Liver (tissue), 9 donors: ENCODE results near the gene ADGRL4. TPM values are rescaled to one million over a fixed set of nuclear protein-coding genes. Genes with fewer than 3 reads are reported as not detected.

Experiments used
- DNase-seq: peaks from one replicate; pipeline ENCODE4 v3.0.0-alpha.2; 2017; ENCODE audit warnings: low spot score
- H3K27ac ChIP-seq, 2 donors: one replicate each; pipeline ENCODE4 v1.7.0; 2013; ENCODE audit warnings: inconsistent platforms in 2 of 2, low read length in 2 of 2, control low read depth in 1 of 2, low read depth in 1 of 2, mild to moderate bottlenecking in 1 of 2
- H3K27me3 ChIP-seq, 4 donors: one replicate each; pipeline versions ENCODE4 v1.6.1 to v1.7.0; 2013; ENCODE audit warnings: low read length in 3 of 4, inconsistent platforms in 1 of 4, mild to moderate bottlenecking in 1 of 4, moderate library complexity in 1 of 4; ENCODE audit not compliant: control insufficient read depth in 4 of 4, insufficient read depth in 4 of 4
- H3K36me3 ChIP-seq, 4 donors: one replicate each; pipeline versions ENCODE4 v1.6.1 to v1.7.0; 2013; ENCODE audit warnings: low read length in 3 of 4, mild to moderate bottlenecking in 3 of 4, low read depth in 1 of 4, moderate library complexity in 1 of 4; ENCODE audit not compliant: control insufficient read depth in 4 of 4, insufficient read depth in 3 of 4
- H3K4me1 ChIP-seq, 4 donors: one replicate each; pipeline versions ENCODE4 v1.6.1 to v1.7.0; 2013; ENCODE audit warnings: low read length in 3 of 4, mild to moderate bottlenecking in 3 of 4, moderate library complexity in 1 of 4; ENCODE audit not compliant: control insufficient read depth in 4 of 4, insufficient read depth in 4 of 4
- H3K4me3 ChIP-seq, 3 donors: one replicate each; pipeline versions ENCODE4 v1.6.1 to v1.7.0; 2013; ENCODE audit warnings: low read length in 3 of 3, control low read depth in 1 of 3, low read depth in 1 of 3, mild to moderate bottlenecking in 1 of 3
- H3K9ac ChIP-seq, 2 donors: one replicate each; pipeline ENCODE4 v1.7.0; 2013; ENCODE audit warnings: low read length in 2 of 2, mild to moderate bottlenecking in 2 of 2, moderate library complexity in 2 of 2, control low read depth in 1 of 2, low read depth in 1 of 2
- H3K9me3 ChIP-seq, 4 donors: one replicate each; pipeline versions ENCODE4 v1.6.1 to v1.7.0; 2013; ENCODE audit warnings: low read length in 3 of 4; ENCODE audit not compliant: control insufficient read depth in 4 of 4
- EGR1 ChIP-seq, 2 donors: IDR thresholded peaks; 2 replicates each; pipeline ENCODE4 v1.6.1; 2016 to 2018; ENCODE audit warnings: antibody characterized with exemption in 2 of 2, low read depth in 2 of 2
- FOXA1 ChIP-seq: IDR thresholded peaks from 2 replicates; pipeline ENCODE4 v1.6.1; 2016; ENCODE audit warnings: antibody characterized with exemption
- FOXA2 ChIP-seq: IDR thresholded peaks from 2 replicates; pipeline ENCODE4 v1.6.1; 2016; ENCODE audit warnings: antibody characterized with exemption
- HNF4A ChIP-seq, 2 donors: conservative IDR thresholded peaks; 2 replicates each; pipeline ENCODE4 v1.6.1; 2016; ENCODE audit warnings: antibody characterized with exemption in 2 of 2, mild to moderate bottlenecking in 2 of 2
- HNF4G ChIP-seq: IDR thresholded peaks from 2 replicates; pipeline ENCODE4 v1.6.1; 2016; ENCODE audit warnings: antibody characterized with exemption
- JUND ChIP-seq, 2 donors: IDR thresholded peaks; 2 replicates each; pipeline ENCODE4 v1.6.1; 2016; ENCODE audit warnings: antibody characterized with exemption in 2 of 2
- NR2F2 ChIP-seq: IDR thresholded peaks from 2 replicates; pipeline ENCODE4 v1.6.1; 2016; ENCODE audit warnings: antibody characterized with exemption
- RAD21 ChIP-seq, 2 donors: IDR thresholded peaks; 2 replicates each; pipeline ENCODE4 v1.6.1; 2016; ENCODE audit warnings: antibody characterized with exemption in 2 of 2, mild to moderate bottlenecking in 2 of 2
- RXRA ChIP-seq, 2 donors: IDR thresholded peaks; 2 replicates each; pipeline ENCODE4 v1.6.1; 2017 to 2018; ENCODE audit warnings: antibody characterized with exemption in 2 of 2, mild to moderate bottlenecking in 1 of 2
- SP1 ChIP-seq: IDR thresholded peaks from 2 replicates; pipeline ENCODE4 v1.6.1; 2018; ENCODE audit warnings: antibody characterized with exemption, mild to moderate bottlenecking
- TAF1 ChIP-seq: conservative IDR thresholded peaks from 2 replicates; pipeline ENCODE4 v1.6.1; 2016; ENCODE audit warnings: antibody characterized with exemption, mild to moderate bottlenecking
- YY1 ChIP-seq: IDR thresholded peaks from 2 replicates; pipeline ENCODE4 v1.6.1; 2016; ENCODE audit warnings: antibody characterized with exemption, mild to moderate bottlenecking
- WGBS: extraction: QIAGEN DNeasy Blood & Tissue Kit; methylation state at CpG from one replicate; pipeline ENCODE4 v1.1.7; 2013; 5-methylcytosine and 5-hydroxymethylcytosine counted together
- polyA plus RNA-seq, 2 donors: library from polyadenylated mRNA; stranded (reverse) in 1 of 2; unstranded in 1 of 2; fragments of 200-250 nt in 1 of 2; fragments of >200 nt in 1 of 2; fragmentation: Nextera tagmentation in 1 of 2; extraction: Ambion mirVana in 1 of 2; gene quantifications; one replicate each; pipeline versions ENCODE4 v1.2.1 to v1.2.3, GENCODE V29; 2013 to 2015
- total RNA-seq, 2 donors: library from RNA; depleted of rRNA; stranded (reverse); fragments of >200 nt; gene quantifications; one replicate each; pipeline ENCODE4 v1.2.3, GENCODE V29; 2014
- TF ChIP-seq, protein P1 (sequence below): IDR thresholded peaks from 2 replicates; pipeline ENCODE4 v1.6.1; 2016; ENCODE audit warnings: antibody characterized with exemption
- TF ChIP-seq, protein P2 (sequence below): fragments of 150-350 bp; IDR thresholded peaks from 2 replicates; pipeline ENCODE4 v1.5.1; 2017; ENCODE audit warnings: improper control_type of control experiment, low read depth, low read length; ENCODE audit not compliant: missing input control
- TF ChIP-seq, protein P3 (sequence below): IDR thresholded peaks from 2 replicates; pipeline ENCODE4 v1.6.1; 2016; ENCODE audit warnings: antibody characterized with exemption
- TF ChIP-seq, protein P4 (sequence below): IDR thresholded peaks from 2 replicates; pipeline ENCODE4 v1.6.1; 2016; ENCODE audit warnings: antibody characterized with exemption
- TF ChIP-seq, protein P5 (sequence below): IDR thresholded peaks from 2 replicates; pipeline ENCODE4 v1.6.1; 2016; ENCODE audit warnings: antibody characterized with exemption, mild to moderate bottlenecking
- donor health status: healthy.
- donor health status: healthy.
- donor health status: healthy.
- donor health status: healthy.
- donor health status: healthy.

Gene ADGRL4
- total and polyA plus RNA-seq, 4 donors, result 2.1 to 9.2 (median 5.6) TPM

DNA sequence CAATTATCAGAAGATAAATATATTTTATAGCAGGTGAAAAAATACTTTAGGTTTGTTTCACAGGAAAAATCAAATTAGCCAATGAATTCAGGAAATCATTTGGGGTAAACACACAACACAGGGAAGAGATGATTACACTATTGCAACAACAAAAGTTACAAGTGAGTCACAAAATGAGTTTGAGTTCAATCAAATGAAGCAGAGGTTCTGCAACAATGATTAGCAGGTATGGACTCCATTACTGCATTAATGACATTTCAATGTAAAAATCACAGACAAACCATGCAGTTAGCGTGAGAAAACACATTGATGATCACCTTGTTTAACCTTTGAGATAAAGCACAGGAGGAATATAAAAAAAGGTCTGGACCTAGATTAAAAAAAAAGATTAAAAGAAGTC, 9.7 kb downstream of the ADGRL4 start:
- Histone ChIP-seq H3K36me3 (no peaks in the 10 kb centered on the region), H3K27me3 (no peaks in the 10 kb centered on the region), H3K9me3 (no peaks in the 10 kb centered on the region), H3K27ac (no peak overlapping the region), H3K4me3 (no peak overlapping the region), H3K4me1 (no peaks in the 10 kb centered on the region), H3K9ac (no peak overlapping the region)
- no peak for DNase-seq
- WGBS, result 59% methylated on average over 1 of the region's 1 CpG
- TF ChIP-seq YY1 (no peak), EGR1 (IDR thresholded peaks at IDR 0.05; ENCODE audit: low read depth in 2 of 2) (no peak), RXRA (IDR thresholded peaks at IDR 0.05) (no peak), FOXA2 (no peak), SP1 (no peak), TAF1 (no peak), NR2F2 (no peak), FOXA1 (no peak), JUND (IDR thresholded peaks at IDR 0.05) (no peak), HNF4G (no peak), RAD21 (IDR thresholded peaks at IDR 0.05) (no peak), HNF4A (conservative IDR thresholded peaks at IDR 0.05) (no peak)
- TF ChIP-seq, protein P1, sequence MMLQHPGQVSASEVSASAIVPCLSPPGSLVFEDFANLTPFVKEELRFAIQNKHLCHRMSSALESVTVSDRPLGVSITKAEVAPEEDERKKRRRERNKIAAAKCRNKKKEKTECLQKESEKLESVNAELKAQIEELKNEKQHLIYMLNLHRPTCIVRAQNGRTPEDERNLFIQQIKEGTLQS, result no peak
- TF ChIP-seq, protein P2, sequence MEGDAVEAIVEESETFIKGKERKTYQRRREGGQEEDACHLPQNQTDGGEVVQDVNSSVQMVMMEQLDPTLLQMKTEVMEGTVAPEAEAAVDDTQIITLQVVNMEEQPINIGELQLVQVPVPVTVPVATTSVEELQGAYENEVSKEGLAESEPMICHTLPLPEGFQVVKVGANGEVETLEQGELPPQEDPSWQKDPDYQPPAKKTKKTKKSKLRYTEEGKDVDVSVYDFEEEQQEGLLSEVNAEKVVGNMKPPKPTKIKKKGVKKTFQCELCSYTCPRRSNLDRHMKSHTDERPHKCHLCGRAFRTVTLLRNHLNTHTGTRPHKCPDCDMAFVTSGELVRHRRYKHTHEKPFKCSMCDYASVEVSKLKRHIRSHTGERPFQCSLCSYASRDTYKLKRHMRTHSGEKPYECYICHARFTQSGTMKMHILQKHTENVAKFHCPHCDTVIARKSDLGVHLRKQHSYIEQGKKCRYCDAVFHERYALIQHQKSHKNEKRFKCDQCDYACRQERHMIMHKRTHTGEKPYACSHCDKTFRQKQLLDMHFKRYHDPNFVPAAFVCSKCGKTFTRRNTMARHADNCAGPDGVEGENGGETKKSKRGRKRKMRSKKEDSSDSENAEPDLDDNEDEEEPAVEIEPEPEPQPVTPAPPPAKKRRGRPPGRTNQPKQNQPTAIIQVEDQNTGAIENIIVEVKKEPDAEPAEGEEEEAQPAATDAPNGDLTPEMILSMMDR, result no peak
- TF ChIP-seq, protein P3, sequence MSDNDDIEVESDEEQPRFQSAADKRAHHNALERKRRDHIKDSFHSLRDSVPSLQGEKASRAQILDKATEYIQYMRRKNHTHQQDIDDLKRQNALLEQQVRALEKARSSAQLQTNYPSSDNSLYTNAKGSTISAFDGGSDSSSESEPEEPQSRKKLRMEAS, result no peak
- TF ChIP-seq, protein P4, sequence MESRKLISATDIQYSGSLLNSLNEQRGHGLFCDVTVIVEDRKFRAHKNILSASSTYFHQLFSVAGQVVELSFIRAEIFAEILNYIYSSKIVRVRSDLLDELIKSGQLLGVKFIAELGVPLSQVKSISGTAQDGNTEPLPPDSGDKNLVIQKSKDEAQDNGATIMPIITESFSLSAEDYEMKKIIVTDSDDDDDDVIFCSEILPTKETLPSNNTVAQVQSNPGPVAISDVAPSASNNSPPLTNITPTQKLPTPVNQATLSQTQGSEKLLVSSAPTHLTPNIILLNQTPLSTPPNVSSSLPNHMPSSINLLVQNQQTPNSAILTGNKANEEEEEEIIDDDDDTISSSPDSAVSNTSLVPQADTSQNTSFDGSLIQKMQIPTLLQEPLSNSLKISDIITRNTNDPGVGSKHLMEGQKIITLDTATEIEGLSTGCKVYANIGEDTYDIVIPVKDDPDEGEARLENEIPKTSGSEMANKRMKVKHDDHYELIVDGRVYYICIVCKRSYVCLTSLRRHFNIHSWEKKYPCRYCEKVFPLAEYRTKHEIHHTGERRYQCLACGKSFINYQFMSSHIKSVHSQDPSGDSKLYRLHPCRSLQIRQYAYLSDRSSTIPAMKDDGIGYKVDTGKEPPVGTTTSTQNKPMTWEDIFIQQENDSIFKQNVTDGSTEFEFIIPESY, result no peak
- TF ChIP-seq, protein P5, sequence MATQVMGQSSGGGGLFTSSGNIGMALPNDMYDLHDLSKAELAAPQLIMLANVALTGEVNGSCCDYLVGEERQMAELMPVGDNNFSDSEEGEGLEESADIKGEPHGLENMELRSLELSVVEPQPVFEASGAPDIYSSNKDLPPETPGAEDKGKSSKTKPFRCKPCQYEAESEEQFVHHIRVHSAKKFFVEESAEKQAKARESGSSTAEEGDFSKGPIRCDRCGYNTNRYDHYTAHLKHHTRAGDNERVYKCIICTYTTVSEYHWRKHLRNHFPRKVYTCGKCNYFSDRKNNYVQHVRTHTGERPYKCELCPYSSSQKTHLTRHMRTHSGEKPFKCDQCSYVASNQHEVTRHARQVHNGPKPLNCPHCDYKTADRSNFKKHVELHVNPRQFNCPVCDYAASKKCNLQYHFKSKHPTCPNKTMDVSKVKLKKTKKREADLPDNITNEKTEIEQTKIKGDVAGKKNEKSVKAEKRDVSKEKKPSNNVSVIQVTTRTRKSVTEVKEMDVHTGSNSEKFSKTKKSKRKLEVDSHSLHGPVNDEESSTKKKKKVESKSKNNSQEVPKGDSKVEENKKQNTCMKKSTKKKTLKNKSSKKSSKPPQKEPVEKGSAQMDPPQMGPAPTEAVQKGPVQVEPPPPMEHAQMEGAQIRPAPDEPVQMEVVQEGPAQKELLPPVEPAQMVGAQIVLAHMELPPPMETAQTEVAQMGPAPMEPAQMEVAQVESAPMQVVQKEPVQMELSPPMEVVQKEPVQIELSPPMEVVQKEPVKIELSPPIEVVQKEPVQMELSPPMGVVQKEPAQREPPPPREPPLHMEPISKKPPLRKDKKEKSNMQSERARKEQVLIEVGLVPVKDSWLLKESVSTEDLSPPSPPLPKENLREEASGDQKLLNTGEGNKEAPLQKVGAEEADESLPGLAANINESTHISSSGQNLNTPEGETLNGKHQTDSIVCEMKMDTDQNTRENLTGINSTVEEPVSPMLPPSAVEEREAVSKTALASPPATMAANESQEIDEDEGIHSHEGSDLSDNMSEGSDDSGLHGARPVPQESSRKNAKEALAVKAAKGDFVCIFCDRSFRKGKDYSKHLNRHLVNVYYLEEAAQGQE, result no peak

DNA sequence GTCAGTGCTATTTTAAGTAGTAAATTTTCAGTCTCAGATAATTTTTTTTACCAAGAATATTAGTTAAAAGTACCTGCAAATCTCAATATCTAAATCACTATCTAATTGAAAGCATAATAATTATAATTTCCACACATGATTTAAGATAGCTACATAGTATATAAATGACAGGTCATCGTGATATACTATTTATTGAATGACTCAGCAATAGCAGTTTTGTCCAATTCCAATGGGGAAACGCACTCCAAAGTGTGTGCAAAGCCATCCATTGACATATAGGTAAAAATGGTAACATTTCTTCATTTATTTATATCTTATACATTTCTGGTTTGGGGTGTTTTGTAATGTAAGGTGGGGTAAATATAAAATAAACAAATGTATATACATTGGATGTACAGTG, 19.5 kb downstream of the ADGRL4 start:
- H3K36me3 ChIP-seq, result no peaks in the 10 kb centered on the region
- no peaks in the 10 kb centered on the region for H3K4me1 ChIP-seq
- H3K27ac ChIP-seq, result no peak overlapping the region
- no peak overlapping the region for H3K9ac ChIP-seq
- WGBS, result 63% methylated on average over 2 of the region's 2 CpGs
- no peaks in the 10 kb centered on the region for H3K27me3 ChIP-seq
- H3K9me3 ChIP-seq, result no peaks in the 10 kb centered on the region
- TF ChIP-seq RXRA (IDR thresholded peaks at IDR 0.05) (no peak), TAF1 (no peak)
- DNase-seq, result no peak
- H3K4me3 ChIP-seq, result no peak overlapping the region
